ENCODE data around the gene DESI1.
A peak's percentile ranks its signal among the peaks of the same experiment; 100 is the strongest.
"Not testable (repeated sequence)": the region's sequence is repeated elsewhere in the genome, so short reads cannot be mapped to it uniquely, and the experiment has no call there.

Gene DESI1

DNA sequence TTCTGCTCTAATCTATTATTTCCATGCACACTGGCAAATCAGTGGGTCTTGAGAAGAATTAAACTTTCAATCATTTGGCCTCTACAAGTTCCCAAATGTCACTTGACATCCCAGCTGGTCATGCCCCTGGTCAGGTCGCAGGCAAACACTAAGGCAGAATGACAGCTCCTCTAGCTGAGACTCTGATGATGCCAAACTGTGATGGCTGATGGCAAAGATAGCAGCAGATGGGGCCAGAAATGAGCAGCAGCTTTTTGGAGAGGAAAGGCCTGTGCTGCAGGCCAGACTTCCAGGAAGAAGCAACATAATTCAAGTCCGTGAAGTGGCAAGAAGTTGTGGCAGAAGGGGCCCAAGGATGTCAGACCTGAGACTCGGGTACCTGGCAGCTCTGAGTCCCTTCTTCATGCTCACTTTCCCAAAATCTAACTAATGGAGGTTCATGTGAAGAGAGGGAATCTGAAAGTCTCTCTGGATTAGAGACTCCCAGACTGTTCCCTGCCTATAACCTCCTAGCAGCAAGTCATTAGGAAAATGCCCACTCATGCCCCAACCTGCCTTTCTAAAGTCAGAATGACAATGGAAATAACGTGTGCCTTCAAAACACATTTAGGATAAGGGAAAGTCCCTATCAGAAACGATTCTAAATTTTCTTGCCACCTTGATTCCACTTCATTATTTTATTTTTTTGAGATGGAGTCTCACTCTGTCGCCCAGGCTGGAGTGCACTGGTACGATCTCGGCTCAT is 21.8 kb downstream of the DESI1 start:
- H3K4me3 ChIP-seq (ENCODE audit: low read depth, low read length) = no peak overlapping the region
- H3K9ac ChIP-seq (ENCODE audit: low read depth, low read length) = peak overlapping the region; percentile 24
- H3K4me1 ChIP-seq (ENCODE audit: control insufficient read depth, insufficient read depth, low read length) = peaks cover 2% of the 10 kb centered on the region
- peaks cover 20% of the 10 kb centered on the region for H3K36me3 ChIP-seq (ENCODE audit: control insufficient read depth, insufficient read depth, low read length)
- H3K27me3 ChIP-seq (ENCODE audit: control insufficient read depth, insufficient read depth, low read length) = no peaks in the 10 kb centered on the region
- no peaks in the 10 kb centered on the region for H3K9me3 ChIP-seq (ENCODE audit: control insufficient read depth, insufficient read depth, low read length)

- Histone ChIP-seq H3K9ac (ENCODE audit: low read depth, low read length) (no peak overlapping the region), H3K36me3 (ENCODE audit: control insufficient read depth, insufficient read depth, low read length) (peaks cover 19% of the 10 kb centered on the region), H3K9me3 (ENCODE audit: control insufficient read depth, insufficient read depth, low read length) (no peaks in the 10 kb centered on the region), H3K27me3 (ENCODE audit: control insufficient read depth, insufficient read depth, low read length) (no peaks in the 10 kb centered on the region), H3K4me1 (ENCODE audit: control insufficient read depth, insufficient read depth, low read length) (peaks cover 2% of the 10 kb centered on the region), H3K4me3 (ENCODE audit: low read depth, low read length) (no peak overlapping the region)
Observed at GRCh38 chr22:41598081-41598480, 22.8 kb downstream of the DESI1 start.

DNA sequence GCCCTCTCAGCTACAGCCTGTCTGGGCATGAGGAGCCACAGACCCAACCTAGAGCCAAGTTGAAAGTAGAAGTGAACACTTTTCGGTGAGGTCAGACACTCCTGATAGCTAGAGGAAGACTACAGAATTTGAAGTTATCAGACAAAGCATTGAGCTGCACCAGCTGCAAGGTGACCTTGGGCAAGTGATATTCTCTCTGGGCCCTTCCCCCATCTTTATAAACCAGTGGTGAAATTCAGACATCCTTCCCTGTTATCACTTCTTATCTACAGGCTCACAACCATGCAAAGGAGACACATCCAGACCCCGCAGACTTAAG is 23.2 kb downstream of the DESI1 start:
- Histone ChIP-seq H3K4me3 (ENCODE audit: low read depth, low read length) (no peak overlapping the region), H3K36me3 (ENCODE audit: control insufficient read depth, insufficient read depth, low read length) (peaks cover 14% of the 10 kb centered on the region), H3K9ac (ENCODE audit: low read depth, low read length) (no peak overlapping the region), H3K27me3 (ENCODE audit: control insufficient read depth, insufficient read depth, low read length) (no peaks in the 10 kb centered on the region), H3K4me1 (ENCODE audit: control insufficient read depth, insufficient read depth, low read length) (peaks cover 2% of the 10 kb centered on the region), H3K9me3 (ENCODE audit: control insufficient read depth, insufficient read depth, low read length) (no peaks in the 10 kb centered on the region)

DNA sequence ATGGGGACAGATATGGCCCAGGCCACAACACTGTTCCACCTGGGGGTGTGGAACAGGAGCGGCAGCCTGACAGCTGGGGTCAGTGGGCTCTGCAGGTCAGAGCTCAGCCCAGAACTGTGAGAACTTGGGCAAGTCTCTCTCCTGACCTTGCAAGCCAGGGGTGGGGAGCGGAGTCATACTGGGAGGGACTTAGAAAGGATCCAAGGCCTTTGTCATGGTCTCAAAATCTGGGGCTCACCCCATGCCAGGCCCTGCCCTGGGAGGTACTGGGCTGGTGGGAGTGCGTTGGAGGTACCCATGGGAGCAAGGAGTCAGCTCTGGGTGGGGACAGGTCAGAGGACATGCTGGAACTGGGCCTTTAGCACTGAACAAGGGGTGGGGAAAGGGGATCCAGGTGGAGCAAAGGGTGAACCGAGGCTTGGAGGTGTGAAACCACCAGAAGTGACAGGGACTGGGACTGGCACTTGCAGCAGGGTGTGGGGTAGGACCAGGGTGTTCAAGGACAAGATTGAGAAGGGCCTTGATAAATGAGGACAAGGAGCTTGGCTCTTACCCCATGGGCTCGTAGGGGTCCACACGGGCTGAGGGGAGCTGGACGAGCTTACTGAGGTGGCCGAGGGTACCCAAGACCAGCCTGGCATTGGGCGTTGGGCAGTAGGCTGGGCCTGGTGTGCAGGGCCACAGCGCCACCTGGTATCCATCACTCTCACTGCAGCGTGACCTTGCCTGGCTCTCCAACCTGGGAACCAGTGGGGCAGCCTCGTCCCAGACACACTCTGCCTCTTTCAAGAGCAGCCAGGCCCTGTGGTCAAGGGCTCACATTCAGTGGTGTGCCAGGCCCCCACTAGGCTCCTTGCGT is 23.8 kb downstream of the DESI1 start:
- Histone ChIP-seq H3K4me1 (ENCODE audit: control insufficient read depth, insufficient read depth, low read length) (peaks cover 2% of the 10 kb centered on the region), H3K9ac (ENCODE audit: low read depth, low read length) (no peak overlapping the region), H3K27me3 (ENCODE audit: control insufficient read depth, insufficient read depth, low read length) (no peaks in the 10 kb centered on the region), H3K36me3 (ENCODE audit: control insufficient read depth, insufficient read depth, low read length) (peaks cover 8% of the 10 kb centered on the region), H3K9me3 (ENCODE audit: control insufficient read depth, insufficient read depth, low read length) (no peaks in the 10 kb centered on the region), H3K4me3 (ENCODE audit: low read depth, low read length) (no peak overlapping the region)

- H3K27me3 ChIP-seq (ENCODE audit: control insufficient read depth, insufficient read depth, low read length) = no peaks in the 10 kb centered on the region
- no peak overlapping the region for H3K4me3 ChIP-seq (ENCODE audit: low read depth, low read length)
- no peak overlapping the region for H3K9ac ChIP-seq (ENCODE audit: low read depth, low read length)
- H3K4me1 ChIP-seq (ENCODE audit: control insufficient read depth, insufficient read depth, low read length) = peaks cover 2% of the 10 kb centered on the region
- peaks cover under 1% of the 10 kb centered on the region for H3K36me3 ChIP-seq (ENCODE audit: control insufficient read depth, insufficient read depth, low read length)
- no peaks in the 10 kb centered on the region for H3K9me3 ChIP-seq (ENCODE audit: control insufficient read depth, insufficient read depth, low read length)
Observed at GRCh38 chr22:41595703-41596102, 25.1 kb downstream of the DESI1 start.

DNA sequence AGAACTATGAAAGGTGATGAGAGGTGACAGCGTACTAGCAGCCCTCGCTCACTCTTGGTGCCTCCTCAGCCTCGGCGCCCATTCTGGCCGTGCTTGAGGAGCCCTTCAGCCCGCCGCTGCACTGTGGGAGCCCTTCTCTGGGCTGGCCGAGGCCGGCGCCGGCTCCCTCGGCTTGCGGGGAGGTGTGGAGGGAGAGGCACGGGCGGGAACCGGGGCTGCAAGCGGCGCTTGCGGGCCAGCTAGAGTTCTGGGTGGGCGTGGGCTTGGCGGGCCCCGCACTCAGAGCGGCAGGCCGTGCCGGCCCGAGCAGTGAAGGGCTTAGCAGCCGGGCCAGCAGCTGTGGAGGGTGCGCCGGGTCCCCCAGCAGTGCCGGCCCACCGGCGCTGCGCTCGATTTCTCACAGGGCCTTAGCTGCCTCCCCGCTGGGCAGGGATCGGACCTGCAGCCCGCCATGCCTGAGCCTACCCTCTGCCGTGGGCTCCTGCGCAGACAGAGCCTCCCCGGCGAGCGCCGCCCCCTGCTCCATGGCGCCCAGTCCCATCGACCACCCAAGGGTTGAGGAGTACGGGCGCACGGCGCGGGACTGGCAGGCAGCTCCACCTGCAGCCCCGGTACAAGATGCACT is 27.4 kb downstream of the DESI1 start:
- H3K4me1 ChIP-seq (ENCODE audit: control insufficient read depth, insufficient read depth, low read length); H3K9me3 ChIP-seq (ENCODE audit: control insufficient read depth, insufficient read depth, low read length); H3K36me3 ChIP-seq (ENCODE audit: control insufficient read depth, insufficient read depth, low read length); H3K9ac ChIP-seq (ENCODE audit: low read depth, low read length); H3K27me3 ChIP-seq (ENCODE audit: control insufficient read depth, insufficient read depth, low read length); H3K4me3 ChIP-seq (ENCODE audit: low read depth, low read length): not testable (repeated sequence)

DNA sequence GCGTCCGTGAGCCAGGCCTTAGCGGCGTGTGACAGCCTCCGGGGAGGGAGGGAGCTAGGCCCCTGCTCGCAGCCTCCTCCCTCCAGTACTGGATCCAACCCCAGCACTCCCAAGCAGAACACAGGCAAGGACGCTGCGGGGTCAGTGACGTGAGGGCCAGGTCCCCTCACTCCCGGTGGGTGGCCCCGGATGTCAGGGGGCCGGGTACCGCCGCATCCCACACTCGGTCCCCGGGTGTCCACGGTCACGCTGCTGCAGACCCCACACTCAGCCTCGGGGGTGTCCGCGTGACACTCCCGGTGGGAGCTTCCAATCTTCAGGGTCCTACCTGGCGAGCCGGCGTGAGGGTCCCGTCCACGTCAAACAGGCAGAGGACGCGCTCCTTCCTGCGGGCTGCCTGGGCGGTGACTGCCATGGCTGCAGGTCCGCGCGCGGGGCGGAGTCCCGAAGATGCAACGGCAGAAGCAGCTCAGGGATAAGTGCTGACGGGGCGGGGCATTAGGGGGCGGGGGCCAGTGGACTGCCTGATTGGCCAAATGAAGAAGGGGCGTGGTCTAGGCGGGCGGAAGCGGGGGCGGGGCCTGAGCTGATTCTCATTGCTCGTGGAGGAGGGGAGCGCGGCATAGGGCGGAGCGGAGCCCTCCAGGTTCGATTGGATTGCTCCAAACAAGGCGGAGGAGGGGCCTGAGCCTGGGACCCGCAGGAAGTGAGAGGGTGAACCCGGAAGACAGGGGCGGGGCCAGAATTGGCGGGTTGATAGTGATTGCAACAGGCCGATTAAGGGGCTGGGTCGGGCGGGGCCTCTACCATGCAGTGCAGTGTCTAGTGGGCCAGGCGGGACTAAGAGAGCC is 31.2 kb downstream of the DESI1 start, which contains the start of gene PMM1:
Gene PMM1 (minus strand): TSS at position 450 of the 851 bp plus-strand sequence. CDS start 35 bp downstream, at position 415.
- Histone ChIP-seq H3K9me3 (ENCODE audit: control insufficient read depth, insufficient read depth, low read length) (no peaks in the 10 kb centered on the region), H3K4me1 (ENCODE audit: control insufficient read depth, insufficient read depth, low read length) (no peaks in the 10 kb centered on the region), H3K4me3 (ENCODE audit: low read depth, low read length) (peak within 1 kb of the TSS; percentile 91), H3K36me3 (ENCODE audit: control insufficient read depth, insufficient read depth, low read length) (no peaks in the 10 kb centered on the region), H3K27me3 (ENCODE audit: control insufficient read depth, insufficient read depth, low read length) (no peaks in the 10 kb centered on the region), H3K9ac (ENCODE audit: low read depth, low read length) (peak within 1 kb of the TSS; percentile 73)

DNA sequence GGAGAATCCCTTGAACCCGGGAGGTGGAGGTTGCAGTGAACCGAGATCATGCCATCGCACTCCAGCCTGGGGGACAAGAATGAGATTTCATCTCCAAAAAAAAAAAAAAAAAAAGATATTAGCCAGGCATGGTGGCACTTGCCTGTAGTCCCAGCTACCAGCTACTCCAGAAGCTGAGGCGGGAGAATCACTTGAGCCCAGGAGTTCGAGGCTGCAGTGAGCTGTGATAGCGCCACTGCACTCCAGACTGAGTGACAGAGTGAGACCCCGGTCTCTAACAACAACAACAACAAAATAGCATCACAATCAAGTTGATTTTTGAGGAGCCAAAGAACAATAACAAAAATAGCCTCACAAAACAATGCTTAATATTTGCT is 33.5 kb downstream of the DESI1 start:
- no peak overlapping the region for H3K4me3 ChIP-seq (ENCODE audit: low read depth, low read length)
- H3K36me3 ChIP-seq (ENCODE audit: control insufficient read depth, insufficient read depth, low read length) = no peaks in the 10 kb centered on the region
- H3K9ac ChIP-seq (ENCODE audit: low read depth, low read length) = no peak overlapping the region
- H3K9me3 ChIP-seq (ENCODE audit: control insufficient read depth, insufficient read depth, low read length) = no peaks in the 10 kb centered on the region
- H3K27me3 ChIP-seq (ENCODE audit: control insufficient read depth, insufficient read depth, low read length) = no peaks in the 10 kb centered on the region
- no peaks in the 10 kb centered on the region for H3K4me1 ChIP-seq (ENCODE audit: control insufficient read depth, insufficient read depth, low read length)

DNA sequence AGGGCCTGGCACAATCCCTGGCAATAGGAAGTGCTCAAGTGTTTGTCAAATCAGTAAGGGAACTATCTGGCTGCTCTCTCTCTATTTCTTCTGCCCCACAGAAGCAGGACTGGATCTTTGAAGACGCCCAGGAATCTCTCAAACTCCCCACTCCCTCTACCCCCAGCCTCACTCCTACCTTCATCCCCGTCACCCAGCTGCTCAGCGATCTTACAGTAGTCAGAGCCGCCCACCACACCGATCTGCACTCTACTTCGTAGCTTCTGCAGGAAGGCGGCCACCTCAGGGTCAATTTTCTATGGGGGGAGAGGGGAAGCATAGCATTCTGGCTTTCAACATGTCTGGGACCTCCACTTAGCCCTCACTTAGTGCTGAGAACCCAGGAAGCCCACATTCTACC is 34.9 kb downstream of the DESI1 start:
- H3K36me3 ChIP-seq (ENCODE audit: control insufficient read depth, insufficient read depth, low read length) = no peaks in the 10 kb centered on the region
- H3K4me3 ChIP-seq (ENCODE audit: low read depth, low read length) = no peak overlapping the region
- H3K4me1 ChIP-seq (ENCODE audit: control insufficient read depth, insufficient read depth, low read length) = no peaks in the 10 kb centered on the region
- H3K9me3 ChIP-seq (ENCODE audit: control insufficient read depth, insufficient read depth, low read length) = no peaks in the 10 kb centered on the region
- H3K27me3 ChIP-seq (ENCODE audit: control insufficient read depth, insufficient read depth, low read length) = no peaks in the 10 kb centered on the region
- no peak overlapping the region for H3K9ac ChIP-seq (ENCODE audit: low read depth, low read length)

DNA sequence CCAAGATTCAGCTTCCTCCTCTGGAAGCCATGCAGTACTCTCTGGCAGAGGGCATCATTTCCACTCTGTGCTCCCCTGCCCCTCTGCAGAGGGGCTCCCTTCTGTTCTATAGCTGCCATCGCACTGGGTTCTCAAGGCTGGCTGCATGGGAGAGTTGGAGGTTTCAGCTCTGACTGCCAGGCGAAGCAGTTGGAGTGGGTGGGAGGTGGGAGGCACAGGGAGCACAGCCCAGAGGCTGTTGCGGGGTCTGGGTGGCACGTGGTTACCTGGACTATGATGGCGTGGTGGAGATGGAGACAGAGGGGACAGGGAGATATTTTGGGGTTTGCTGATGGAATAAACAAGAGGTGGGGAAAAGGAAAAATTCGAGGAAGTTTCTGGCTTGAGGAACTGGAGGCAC is 36.0 kb downstream of the DESI1 start:
- Histone ChIP-seq H3K9me3 (ENCODE audit: control insufficient read depth, insufficient read depth, low read length) (no peaks in the 10 kb centered on the region), H3K4me3 (ENCODE audit: low read depth, low read length) (no peak overlapping the region), H3K4me1 (ENCODE audit: control insufficient read depth, insufficient read depth, low read length) (no peaks in the 10 kb centered on the region), H3K9ac (ENCODE audit: low read depth, low read length) (no peak overlapping the region), H3K36me3 (ENCODE audit: control insufficient read depth, insufficient read depth, low read length) (peaks cover 2% of the 10 kb centered on the region), H3K27me3 (ENCODE audit: control insufficient read depth, insufficient read depth, low read length) (no peaks in the 10 kb centered on the region)

DNA sequence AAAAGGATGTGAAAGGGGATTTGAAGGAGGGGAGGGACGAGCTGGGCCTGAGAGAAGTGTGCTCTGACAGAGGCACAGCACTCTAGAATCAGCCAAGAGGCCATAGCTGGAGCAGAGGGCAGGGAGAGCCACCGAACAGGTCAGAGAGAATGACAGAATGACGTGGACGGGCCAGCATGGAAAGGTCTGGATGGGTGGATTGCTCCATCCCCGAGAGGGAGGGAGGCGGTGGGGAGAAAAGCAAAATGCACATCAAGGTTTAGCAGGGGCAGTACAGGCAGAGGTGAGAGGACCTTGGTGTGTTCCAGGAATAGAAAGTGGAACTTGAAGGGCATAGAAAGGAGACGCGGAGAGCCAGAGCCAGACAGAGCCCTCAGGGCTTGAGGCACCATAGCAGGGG is 38.1 kb downstream of the DESI1 start:
- Histone ChIP-seq H3K9ac (ENCODE audit: low read depth, low read length) (no peak overlapping the region), H3K36me3 (ENCODE audit: control insufficient read depth, insufficient read depth, low read length) (peaks cover 4% of the 10 kb centered on the region), H3K4me1 (ENCODE audit: control insufficient read depth, insufficient read depth, low read length) (no peaks in the 10 kb centered on the region), H3K4me3 (ENCODE audit: low read depth, low read length) (no peak overlapping the region), H3K9me3 (ENCODE audit: control insufficient read depth, insufficient read depth, low read length) (no peaks in the 10 kb centered on the region), H3K27me3 (ENCODE audit: control insufficient read depth, insufficient read depth, low read length) (no peaks in the 10 kb centered on the region)
